C4-2B (cell line): ENCODE measurements around the gene RPL11.
"Not testable (repeated sequence)": the region's sequence is repeated elsewhere in the genome, so short reads cannot be mapped to it uniquely, and the experiment has no call there.

ENCODE experiments used
- ZFX ChIP-seq: fragments of 450-650 bp; IDR thresholded peaks from 2 replicates; pipeline ENCODE4 v1.6.1; 2017
- TF ChIP-seq, protein P1 (sequence below): fragments of 450-650 bp; conservative IDR thresholded peaks from 2 replicates; pipeline ENCODE4 v1.5.1; 2017; ENCODE audit warnings: mild to moderate bottlenecking

DNA sequence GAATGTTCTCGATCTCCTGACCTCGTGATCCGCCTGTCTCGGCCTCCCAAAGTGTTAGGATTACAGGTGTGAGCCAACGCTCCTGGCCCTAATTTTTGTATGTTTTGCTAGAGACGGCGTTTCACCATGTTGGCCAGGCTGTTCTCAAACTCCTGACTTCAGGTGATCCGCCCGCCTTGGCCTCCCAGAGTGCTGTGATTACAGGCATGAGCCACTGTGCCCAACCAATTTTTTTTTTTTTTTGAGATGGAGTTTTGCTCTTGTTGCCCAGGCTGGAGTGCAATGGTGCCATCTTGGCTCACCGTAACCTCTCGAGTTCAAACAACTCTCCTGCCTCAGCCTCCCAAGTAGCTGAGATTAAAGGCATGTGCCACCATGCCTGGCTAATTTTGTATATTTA, 42.4 kb upstream of the RPL11 start:
- TF ChIP-seq, protein P1, sequence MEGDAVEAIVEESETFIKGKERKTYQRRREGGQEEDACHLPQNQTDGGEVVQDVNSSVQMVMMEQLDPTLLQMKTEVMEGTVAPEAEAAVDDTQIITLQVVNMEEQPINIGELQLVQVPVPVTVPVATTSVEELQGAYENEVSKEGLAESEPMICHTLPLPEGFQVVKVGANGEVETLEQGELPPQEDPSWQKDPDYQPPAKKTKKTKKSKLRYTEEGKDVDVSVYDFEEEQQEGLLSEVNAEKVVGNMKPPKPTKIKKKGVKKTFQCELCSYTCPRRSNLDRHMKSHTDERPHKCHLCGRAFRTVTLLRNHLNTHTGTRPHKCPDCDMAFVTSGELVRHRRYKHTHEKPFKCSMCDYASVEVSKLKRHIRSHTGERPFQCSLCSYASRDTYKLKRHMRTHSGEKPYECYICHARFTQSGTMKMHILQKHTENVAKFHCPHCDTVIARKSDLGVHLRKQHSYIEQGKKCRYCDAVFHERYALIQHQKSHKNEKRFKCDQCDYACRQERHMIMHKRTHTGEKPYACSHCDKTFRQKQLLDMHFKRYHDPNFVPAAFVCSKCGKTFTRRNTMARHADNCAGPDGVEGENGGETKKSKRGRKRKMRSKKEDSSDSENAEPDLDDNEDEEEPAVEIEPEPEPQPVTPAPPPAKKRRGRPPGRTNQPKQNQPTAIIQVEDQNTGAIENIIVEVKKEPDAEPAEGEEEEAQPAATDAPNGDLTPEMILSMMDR = not testable (repeated sequence)
- not testable (repeated sequence) for TF ChIP-seq ZFX
